SU-DHL-6 (cell line): ENCODE data around the gene SCRN1.

Source experiments
- EZH2phosphoT487 ChIP-seq: fragments of 200-600 bp; sonication (generic), shearing (Covaris generic); conservative IDR thresholded peaks from 2 replicates; pipeline ENCODE4 v1.6.1; 2018; ENCODE audit warnings: mild to moderate bottlenecking, antibody characterized with exemption, low read length, moderate library complexity, mixed read lengths
- TF ChIP-seq, protein P1 (sequence below): fragments of 200-600 bp; sonication (generic); IDR thresholded peaks from one replicate; pipeline ENCODE4 v1.5.1; 2017; ENCODE audit warnings: antibody characterized with exemption, mild to moderate bottlenecking, low read length, moderate library complexity; ENCODE audit not compliant: insufficient read depth, poor library complexity, severe bottlenecking

DNA sequence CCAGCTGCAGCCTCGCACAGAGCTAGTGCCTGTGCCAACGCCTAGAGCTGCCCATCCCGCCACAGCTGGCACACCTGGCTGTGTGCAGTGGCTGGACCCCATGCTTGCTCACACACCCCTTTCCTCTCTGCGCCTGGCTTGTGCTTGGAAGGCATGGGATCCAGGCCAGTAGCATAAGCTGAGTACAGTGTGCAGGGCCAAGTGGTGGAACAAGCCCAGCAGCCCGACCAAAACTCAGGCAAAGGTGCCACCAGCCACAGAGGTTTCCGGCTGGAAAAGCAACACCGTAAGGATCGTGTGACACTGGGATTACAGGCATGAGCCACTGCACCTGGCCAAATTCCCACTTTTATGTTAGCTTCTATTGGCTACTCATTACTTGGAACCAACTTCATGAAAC, 38.4 kb downstream of the SCRN1 start:
- TF ChIP-seq, protein P1, sequence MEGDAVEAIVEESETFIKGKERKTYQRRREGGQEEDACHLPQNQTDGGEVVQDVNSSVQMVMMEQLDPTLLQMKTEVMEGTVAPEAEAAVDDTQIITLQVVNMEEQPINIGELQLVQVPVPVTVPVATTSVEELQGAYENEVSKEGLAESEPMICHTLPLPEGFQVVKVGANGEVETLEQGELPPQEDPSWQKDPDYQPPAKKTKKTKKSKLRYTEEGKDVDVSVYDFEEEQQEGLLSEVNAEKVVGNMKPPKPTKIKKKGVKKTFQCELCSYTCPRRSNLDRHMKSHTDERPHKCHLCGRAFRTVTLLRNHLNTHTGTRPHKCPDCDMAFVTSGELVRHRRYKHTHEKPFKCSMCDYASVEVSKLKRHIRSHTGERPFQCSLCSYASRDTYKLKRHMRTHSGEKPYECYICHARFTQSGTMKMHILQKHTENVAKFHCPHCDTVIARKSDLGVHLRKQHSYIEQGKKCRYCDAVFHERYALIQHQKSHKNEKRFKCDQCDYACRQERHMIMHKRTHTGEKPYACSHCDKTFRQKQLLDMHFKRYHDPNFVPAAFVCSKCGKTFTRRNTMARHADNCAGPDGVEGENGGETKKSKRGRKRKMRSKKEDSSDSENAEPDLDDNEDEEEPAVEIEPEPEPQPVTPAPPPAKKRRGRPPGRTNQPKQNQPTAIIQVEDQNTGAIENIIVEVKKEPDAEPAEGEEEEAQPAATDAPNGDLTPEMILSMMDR = no peak
- TF ChIP-seq EZH2phosphoT487 = no peak
